Measurements from ENCODE around the gene IFT88.
A peak's percentile ranks its signal among the peaks of the same experiment; 100 is the strongest.
"Not testable (repeated sequence)": the region's sequence is repeated elsewhere in the genome, so short reads cannot be mapped to it uniquely, and the experiment has no call there.

Gene IFT88

DNA sequence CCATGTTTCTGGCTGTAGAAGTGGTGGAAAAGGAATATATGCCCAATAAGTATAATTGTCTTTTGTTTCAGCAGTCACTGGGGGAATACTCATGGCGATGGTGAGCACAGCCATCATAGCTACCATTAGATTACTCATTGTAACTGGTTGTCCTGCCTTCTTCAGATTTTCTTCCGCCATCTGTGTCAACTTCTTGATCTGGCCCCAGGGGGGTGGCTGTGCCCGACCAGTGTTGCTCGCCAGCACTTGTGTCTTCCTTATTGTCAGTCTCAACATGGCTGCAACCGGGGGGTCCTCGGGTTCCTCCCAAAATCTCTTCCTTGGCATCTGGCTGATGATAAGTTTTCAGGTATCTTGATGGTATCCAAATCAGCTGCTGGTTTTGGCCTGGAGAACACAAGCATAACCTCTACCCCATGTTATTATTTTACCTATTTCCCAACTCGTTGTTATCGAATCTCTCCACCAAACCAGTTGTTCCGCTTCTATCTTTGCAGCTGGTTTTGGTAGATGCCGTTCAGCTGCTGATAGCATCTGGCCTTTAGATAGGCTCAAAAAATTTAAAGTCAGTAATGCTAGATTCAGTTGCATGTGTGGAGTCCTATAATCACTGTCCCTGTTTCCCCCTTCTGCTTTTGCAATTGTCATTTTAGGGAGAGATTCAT is 113.6 kb downstream of the IFT88 start:
- no peaks in the 10 kb centered on the region for H3K4me1 Mint-ChIP-seq (ENCODE audit: low read depth)
- H3K4me3 Mint-ChIP-seq: no peak overlapping the region
- H3K27me3 Mint-ChIP-seq: no peaks in the 10 kb centered on the region
- peaks cover 12% of the 10 kb centered on the region for H3K36me3 Mint-ChIP-seq
- no peaks in the 10 kb centered on the region for H3K9me3 Mint-ChIP-seq (ENCODE audit: low read depth)
- H3K27ac Mint-ChIP-seq: no peak overlapping the region

GRCh38 chr13:20681481-20681880 is 114.5 kb downstream of the IFT88 start:
- not testable (repeated sequence) for H3K4me1 Mint-ChIP-seq (ENCODE audit: low read depth); H3K9me3 Mint-ChIP-seq (ENCODE audit: low read depth); H3K27ac Mint-ChIP-seq; H3K27me3 Mint-ChIP-seq; H3K36me3 Mint-ChIP-seq; H3K4me3 Mint-ChIP-seq

DNA sequence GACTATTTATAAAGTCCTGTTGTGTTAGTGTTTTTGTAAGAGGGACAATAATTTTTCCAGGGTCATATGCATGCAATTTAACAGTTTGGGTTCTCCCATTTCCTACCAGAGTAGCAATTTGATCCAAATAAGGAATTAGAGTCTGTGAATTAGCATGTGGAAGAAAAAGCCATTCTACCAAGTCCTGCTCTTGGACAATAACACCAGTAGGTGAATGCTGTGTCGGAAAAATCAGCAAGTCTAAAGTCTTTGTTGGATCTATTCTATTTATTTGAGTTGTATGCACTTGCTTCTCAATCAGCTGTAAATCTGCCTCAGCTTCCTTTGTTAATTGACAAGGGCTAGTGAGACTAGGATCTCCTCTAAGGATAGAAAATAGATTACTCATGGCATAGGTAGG is 115.1 kb downstream of the IFT88 start:
- Mint-ChIP-seq H3K36me3 (peaks cover 7% of the 10 kb centered on the region), H3K9me3 (ENCODE audit: low read depth) (no peaks in the 10 kb centered on the region), H3K27me3 (no peaks in the 10 kb centered on the region), H3K27ac (no peak overlapping the region), H3K4me1 (ENCODE audit: low read depth) (no peaks in the 10 kb centered on the region), H3K4me3 (no peak overlapping the region)

- Mint-ChIP-seq H3K27me3 (no peaks in the 10 kb centered on the region), H3K4me3 (no peak overlapping the region), H3K4me1 (ENCODE audit: low read depth) (no peaks in the 10 kb centered on the region), H3K27ac (no peak overlapping the region), H3K36me3 (peaks cover 11% of the 10 kb centered on the region), H3K9me3 (ENCODE audit: low read depth) (no peaks in the 10 kb centered on the region)
Measured at GRCh38 chr13:20684041-20684440, 117.1 kb downstream of the IFT88 start.

DNA sequence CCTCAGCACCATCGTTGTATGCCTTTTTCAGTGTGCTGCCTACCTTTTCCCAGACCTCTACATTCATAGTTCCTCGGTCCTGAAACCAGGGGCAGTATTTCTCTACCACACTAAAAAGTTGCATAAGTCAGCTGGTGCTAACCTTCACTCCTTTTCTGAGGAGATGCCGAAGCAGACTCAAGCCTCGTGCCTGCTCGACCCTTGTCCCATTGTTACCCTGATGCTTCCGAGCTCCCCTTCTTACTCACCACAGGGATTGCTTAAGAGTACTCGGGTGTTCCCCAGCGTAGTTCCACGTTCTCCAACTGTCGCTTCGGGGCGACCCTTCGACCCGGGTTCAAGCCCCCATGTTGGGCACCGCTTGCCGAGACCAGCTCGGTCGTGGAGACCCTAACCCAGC is 117.6 kb downstream of the IFT88 start:
- no peaks in the 10 kb centered on the region for H3K4me1 Mint-ChIP-seq (ENCODE audit: low read depth)
- no peaks in the 10 kb centered on the region for H3K27me3 Mint-ChIP-seq
- H3K27ac Mint-ChIP-seq: no peak overlapping the region
- peaks cover 11% of the 10 kb centered on the region for H3K36me3 Mint-ChIP-seq
- H3K4me3 Mint-ChIP-seq: no peak overlapping the region
- H3K9me3 Mint-ChIP-seq (ENCODE audit: low read depth): no peaks in the 10 kb centered on the region

GRCh38 chr13:20685092-20685491 is 118.1 kb downstream of the IFT88 start:
- H3K4me3 Mint-ChIP-seq: no peak overlapping the region
- peaks cover 11% of the 10 kb centered on the region for H3K36me3 Mint-ChIP-seq
- no peaks in the 10 kb centered on the region for H3K4me1 Mint-ChIP-seq (ENCODE audit: low read depth)
- H3K27ac Mint-ChIP-seq: no peak overlapping the region
- no peaks in the 10 kb centered on the region for H3K27me3 Mint-ChIP-seq
- no peaks in the 10 kb centered on the region for H3K9me3 Mint-ChIP-seq (ENCODE audit: low read depth)

DNA sequence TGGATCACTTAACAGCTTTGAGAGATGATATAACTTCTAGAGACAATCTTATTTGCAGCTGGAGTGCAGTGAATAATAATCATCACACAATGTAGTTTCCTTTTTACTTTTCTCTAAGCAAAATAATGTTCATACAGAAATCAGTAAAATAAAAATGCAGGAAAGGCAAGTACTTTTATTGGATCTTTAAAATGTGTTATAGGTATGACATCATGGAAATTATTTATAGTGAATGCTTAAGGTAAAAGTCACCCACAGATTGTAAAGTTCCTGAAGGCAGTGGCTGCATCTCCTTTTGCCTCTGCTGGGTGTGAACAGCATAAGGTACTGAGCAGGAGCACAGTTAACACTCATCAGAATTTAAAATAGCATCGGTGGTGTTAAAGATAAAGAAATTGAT is 119.2 kb downstream of the IFT88 start:
- Mint-ChIP-seq H3K9me3 (ENCODE audit: low read depth) (no peaks in the 10 kb centered on the region), H3K4me3 (no peak overlapping the region), H3K36me3 (peaks cover 13% of the 10 kb centered on the region), H3K27me3 (no peaks in the 10 kb centered on the region), H3K4me1 (ENCODE audit: low read depth) (no peaks in the 10 kb centered on the region), H3K27ac (no peak overlapping the region)

- H3K27ac Mint-ChIP-seq: no peak overlapping the region
- peaks cover 13% of the 10 kb centered on the region for H3K36me3 Mint-ChIP-seq
- no peaks in the 10 kb centered on the region for H3K9me3 Mint-ChIP-seq (ENCODE audit: low read depth)
- no peaks in the 10 kb centered on the region for H3K4me1 Mint-ChIP-seq (ENCODE audit: low read depth)
- H3K4me3 Mint-ChIP-seq: no peak overlapping the region
- no peaks in the 10 kb centered on the region for H3K27me3 Mint-ChIP-seq
Measured at GRCh38 chr13:20686863-20687579, 120.1 kb downstream of the IFT88 start.

DNA sequence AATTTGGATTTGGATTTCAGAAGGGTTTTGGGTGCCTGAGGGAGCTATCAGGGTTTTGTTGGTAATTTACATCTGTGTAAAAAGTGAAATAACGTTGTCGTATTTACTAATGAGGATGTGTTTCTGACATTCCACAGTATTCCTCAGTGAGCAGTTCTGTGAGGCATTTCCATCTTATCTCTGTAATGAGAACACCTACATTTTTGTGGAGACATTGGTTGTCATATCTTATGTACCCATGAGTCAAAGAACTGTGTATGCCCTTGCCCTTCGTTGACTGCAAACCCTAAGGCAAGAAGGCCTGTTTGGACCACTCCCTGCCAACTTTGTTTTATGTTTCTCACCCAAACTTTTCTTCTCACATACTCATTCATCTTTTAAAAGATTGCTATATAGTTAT is 122.3 kb downstream of the IFT88 start:
- H3K36me3 Mint-ChIP-seq: peaks cover 8% of the 10 kb centered on the region
- H3K27ac Mint-ChIP-seq: no peak overlapping the region
- no peak overlapping the region for H3K4me3 Mint-ChIP-seq
- no peaks in the 10 kb centered on the region for H3K9me3 Mint-ChIP-seq (ENCODE audit: low read depth)
- no peaks in the 10 kb centered on the region for H3K27me3 Mint-ChIP-seq
- H3K4me1 Mint-ChIP-seq (ENCODE audit: low read depth): no peaks in the 10 kb centered on the region

DNA sequence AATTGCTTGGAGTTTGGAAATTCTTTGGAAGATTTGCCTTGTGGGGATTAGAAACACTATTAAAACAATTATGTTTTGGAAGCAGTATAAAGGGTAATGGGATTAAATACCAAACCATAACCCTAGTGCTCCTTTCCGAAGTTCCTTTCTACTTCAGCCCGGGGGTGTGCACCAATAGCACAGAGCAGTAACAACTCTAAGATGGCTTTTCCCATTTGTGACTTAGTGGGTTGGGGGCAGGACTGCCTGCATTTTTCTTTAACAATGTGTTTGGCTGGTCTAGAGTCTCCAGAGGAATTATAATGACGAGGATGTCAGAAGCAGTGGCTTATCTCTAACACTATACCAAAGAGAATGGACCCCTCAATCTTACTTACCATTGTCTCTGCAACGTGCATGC is 124.7 kb downstream of the IFT88 start:
- Mint-ChIP-seq H3K9me3 (ENCODE audit: low read depth) (no peaks in the 10 kb centered on the region), H3K27me3 (peaks cover 5% of the 10 kb centered on the region), H3K4me1 (ENCODE audit: low read depth) (no peaks in the 10 kb centered on the region), H3K36me3 (peaks cover 8% of the 10 kb centered on the region), H3K27ac (no peak overlapping the region), H3K4me3 (no peak overlapping the region)

DNA sequence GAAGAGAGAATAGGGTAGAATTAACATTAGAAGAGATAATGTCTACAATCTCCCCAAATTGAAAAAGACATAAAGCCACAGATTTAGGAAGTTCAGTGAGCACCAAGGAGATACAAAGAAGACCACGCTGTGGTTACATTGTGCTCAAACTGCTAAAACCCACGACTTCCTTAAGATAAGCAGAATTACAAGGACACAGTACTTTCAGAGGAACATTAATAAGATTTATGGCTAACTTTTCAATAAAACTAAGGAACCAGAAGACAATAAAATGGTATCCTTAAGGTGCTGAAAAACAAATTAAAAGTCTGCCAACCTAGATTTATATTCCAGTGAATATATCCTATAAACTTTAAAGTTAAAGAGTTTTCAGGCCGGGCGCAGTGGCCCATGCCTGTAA is 129.1 kb downstream of the IFT88 start:
- H3K4me3 Mint-ChIP-seq: no peak overlapping the region
- no peaks in the 10 kb centered on the region for H3K36me3 Mint-ChIP-seq
- peaks cover 14% of the 10 kb centered on the region for H3K27me3 Mint-ChIP-seq
- no peaks in the 10 kb centered on the region for H3K4me1 Mint-ChIP-seq (ENCODE audit: low read depth)
- H3K9me3 Mint-ChIP-seq (ENCODE audit: low read depth): no peaks in the 10 kb centered on the region
- no peak overlapping the region for H3K27ac Mint-ChIP-seq

GRCh38 chr13:20699715-20700114 is 132.8 kb downstream of the IFT88 start:
- Mint-ChIP-seq H3K36me3 (no peaks in the 10 kb centered on the region), H3K27me3 (peaks cover 14% of the 10 kb centered on the region), H3K4me1 (ENCODE audit: low read depth) (peaks cover 15% of the 10 kb centered on the region), H3K4me3 (no peak overlapping the region), H3K9me3 (ENCODE audit: low read depth) (no peaks in the 10 kb centered on the region), H3K27ac (no peak overlapping the region)

GRCh38 chr13:20700288-20700687 is 133.3 kb downstream of the IFT88 start:
- H3K4me3 Mint-ChIP-seq: no peak overlapping the region
- H3K4me1 Mint-ChIP-seq (ENCODE audit: low read depth): peaks cover 15% of the 10 kb centered on the region
- no peaks in the 10 kb centered on the region for H3K9me3 Mint-ChIP-seq (ENCODE audit: low read depth)
- peaks cover 14% of the 10 kb centered on the region for H3K27me3 Mint-ChIP-seq
- H3K36me3 Mint-ChIP-seq: no peaks in the 10 kb centered on the region
- no peak overlapping the region for H3K27ac Mint-ChIP-seq

GRCh38 chr13:20701461-20701860 is 134.5 kb downstream of the IFT88 start:
- Mint-ChIP-seq H3K4me1 (ENCODE audit: low read depth) (peaks cover 15% of the 10 kb centered on the region), H3K9me3 (ENCODE audit: low read depth) (no peaks in the 10 kb centered on the region), H3K27me3 (peaks cover 9% of the 10 kb centered on the region), H3K36me3 (no peaks in the 10 kb centered on the region), H3K27ac (peak overlapping the region; percentile 16), H3K4me3 (no peak overlapping the region)

GRCh38 chr13:20702530-20702914 is 135.6 kb downstream of the IFT88 start:
- H3K27ac Mint-ChIP-seq: peak overlapping the region; percentile 91
- H3K4me3 Mint-ChIP-seq: peak overlapping the region; percentile 93
- H3K9me3 Mint-ChIP-seq (ENCODE audit: low read depth): no peaks in the 10 kb centered on the region
- no peaks in the 10 kb centered on the region for H3K36me3 Mint-ChIP-seq
- peaks cover 15% of the 10 kb centered on the region for H3K4me1 Mint-ChIP-seq (ENCODE audit: low read depth)
- peaks cover 9% of the 10 kb centered on the region for H3K27me3 Mint-ChIP-seq
